Measurements from ENCODE around the gene RBBP9. TPM values are rescaled to one million over a fixed set of nuclear protein-coding genes. Genes with fewer than 3 reads are reported as not detected.
"Not testable (repeated sequence)": the region's sequence is repeated elsewhere in the genome, so short reads cannot be mapped to it uniquely, and the experiment has no call there.

The RBBP9 gene
- total and polyA plus RNA-seq, 4 experiments from 2014 or later, result 8.4 to 9.2 (median 9.0) TPM

GRCh38 chr20:18522066-18522465 lies 25.0 kb upstream of the RBBP9 start:
- intact Hi-C loops (cut with micrococcal nuclease); H3K9me3 ChIP-seq (ENCODE audit: control insufficient read depth in 1 of 2, low read length in 2 of 2); H3K27ac ChIP-seq (ENCODE audit: low read depth, low read length); H3K4me3 ChIP-seq (ENCODE audit: low read length in 2 of 2); H3K27me3 Mint-ChIP-seq; DNase-seq; H3K4me1 ChIP-seq (ENCODE audit: insufficient read depth, low read length); H3K4me3 Mint-ChIP-seq; H3K4me1 Mint-ChIP-seq; H3K27me3 ChIP-seq (ENCODE audit: insufficient read depth, low read length); CTCF ChIA-PET (ENCODE audit: partially characterized antibody); POLR2A ChIA-PET (ENCODE audit: partially characterized antibody); H3K9me3 Mint-ChIP-seq; H3K27ac Mint-ChIP-seq: not testable (repeated sequence)
- peaks cover 25 to 26% of the 10 kb centered on the region in 2 donors for H3K36me3 Mint-ChIP-seq
- peaks cover 23% of the 10 kb centered on the region for H3K36me3 ChIP-seq (ENCODE audit: insufficient read depth, low read length)

GRCh38 chr20:18515973-18516372 lies 18.9 kb upstream of the RBBP9 start:
- Histone ChIP-seq H3K27me3 (ENCODE audit: insufficient read depth, low read length) (no peaks in the 10 kb centered on the region), H3K36me3 (ENCODE audit: insufficient read depth, low read length) (peaks cover 20% of the 10 kb centered on the region), H3K27ac (ENCODE audit: low read depth, low read length) (no peak overlapping the region), H3K9me3 (ENCODE audit: control insufficient read depth in 1 of 2, low read length in 2 of 2) (no peaks in the 10 kb centered on the region), H3K4me3 (ENCODE audit: low read length in 2 of 2) (no peak overlapping the region), H3K4me1 (ENCODE audit: insufficient read depth, low read length) (peaks cover 7% of the 10 kb centered on the region)
- peaks cover 22 to 40% of the 10 kb centered on the region in 2 donors for H3K36me3 Mint-ChIP-seq
- peaks cover 8 to 20% (median 15%) of the 10 kb centered on the region in 4 donors for H3K4me1 Mint-ChIP-seq
- H3K27ac Mint-ChIP-seq, result peak overlapping the region in 1 of 7 donors; percentile 50
- no peaks in the 10 kb centered on the region for H3K27me3 Mint-ChIP-seq
- no peak for DNase-seq
- no peak overlapping the region for H3K4me3 Mint-ChIP-seq
- ChIA-PET CTCF (ENCODE audit: partially characterized antibody) (no interaction called here), POLR2A (ENCODE audit: partially characterized antibody) (no interaction called here)
- intact Hi-C loops (cut with micrococcal nuclease), result no loop called here
- no peaks in the 10 kb centered on the region for H3K9me3 Mint-ChIP-seq

DNA sequence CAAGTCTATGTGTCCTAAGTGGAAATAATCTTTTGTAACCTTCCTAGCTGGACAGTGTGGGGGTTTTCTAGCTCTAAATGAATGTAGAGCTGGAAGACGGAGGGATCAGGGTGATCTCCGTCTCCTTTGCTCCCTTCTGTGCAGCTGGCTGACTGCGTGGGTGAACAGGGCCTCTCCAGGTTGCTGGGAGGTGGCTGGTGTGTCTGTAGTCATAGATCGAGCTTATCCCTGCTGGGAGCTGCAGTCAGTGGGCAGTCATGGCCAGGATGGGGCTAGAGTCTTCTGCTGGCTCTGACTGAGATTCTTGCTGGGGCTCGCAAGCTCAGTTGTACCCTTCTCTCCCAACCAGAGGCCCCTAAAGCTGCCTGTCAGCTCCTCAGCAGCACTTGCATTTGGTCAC lies 17.1 kb upstream of the RBBP9 start:
- Histone ChIP-seq H3K36me3 (ENCODE audit: insufficient read depth, low read length) (peaks cover 29% of the 10 kb centered on the region), H3K4me1 (ENCODE audit: insufficient read depth, low read length) (peaks cover 11% of the 10 kb centered on the region), H3K9me3 (ENCODE audit: control insufficient read depth in 1 of 2, low read length in 2 of 2) (no peaks in the 10 kb centered on the region), H3K27ac (ENCODE audit: low read depth, low read length) (no peak overlapping the region), H3K27me3 (ENCODE audit: insufficient read depth, low read length) (no peaks in the 10 kb centered on the region), H3K4me3 (ENCODE audit: low read length in 2 of 2) (no peak overlapping the region)
- CTCF ChIA-PET (ENCODE audit: partially characterized antibody), result no interaction called here
- Mint-ChIP-seq H3K4me1 (peaks cover 17 to 34% (median 25%) of the 10 kb centered on the region in 4 donors), H3K9me3 (no peaks in the 10 kb centered on the region), H3K4me3 (no peak overlapping the region), H3K27ac (peak overlapping the region in 1 of 7 donors; percentile 60), H3K36me3 (peaks cover 32 to 55% of the 10 kb centered on the region in 2 donors), H3K27me3 (no peaks in the 10 kb centered on the region)
- intact Hi-C loops (cut with micrococcal nuclease), result no loop called here
- no peak for DNase-seq
- POLR2A ChIA-PET (ENCODE audit: partially characterized antibody), result interaction anchor here (1.9 kb wide), 1 partner anchor 18 kb away, joined by 7 read pairs; the partner anchor contains the start of gene RBBP9

DNA sequence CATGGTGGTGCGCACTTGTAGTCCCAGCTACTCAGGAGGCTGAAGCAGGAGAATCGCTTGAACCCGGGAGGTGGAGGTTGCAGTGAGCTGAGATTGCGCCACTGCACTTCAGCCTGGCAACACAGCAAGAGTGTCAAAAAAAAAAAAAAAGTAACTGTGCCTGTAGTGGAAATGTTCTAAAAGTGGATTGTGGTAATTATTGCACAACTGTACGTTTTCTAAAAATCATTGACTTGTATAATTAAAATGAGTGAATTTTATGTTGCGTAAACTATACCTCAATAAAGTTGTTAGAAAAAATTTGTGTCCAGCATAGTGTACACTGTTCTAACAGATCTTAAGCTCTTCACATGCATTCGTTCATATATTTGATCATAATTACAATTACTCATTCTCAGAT lies 16.2 kb upstream of the RBBP9 start:
- DNase-seq, result no peak
- Histone ChIP-seq H3K9me3 (ENCODE audit: control insufficient read depth in 1 of 2, low read length in 2 of 2) (no peaks in the 10 kb centered on the region), H3K36me3 (ENCODE audit: insufficient read depth, low read length) (peaks cover 29% of the 10 kb centered on the region), H3K27me3 (ENCODE audit: insufficient read depth, low read length) (no peaks in the 10 kb centered on the region), H3K4me1 (ENCODE audit: insufficient read depth, low read length) (peaks cover 20% of the 10 kb centered on the region), H3K4me3 (ENCODE audit: low read length in 2 of 2) (no peak overlapping the region), H3K27ac (ENCODE audit: low read depth, low read length) (no peak overlapping the region)
- peak overlapping the region in 2 of 7 donors; percentile 5 to 69 for H3K27ac Mint-ChIP-seq
- H3K9me3 Mint-ChIP-seq, result no peaks in the 10 kb centered on the region
- ChIA-PET POLR2A (ENCODE audit: partially characterized antibody) (interaction anchor here (0.7 kb wide), 1 partner anchor 35 kb away, joined by 3 read pairs; no protein-coding TSS in a partner anchor), CTCF (ENCODE audit: partially characterized antibody) (no interaction called here)
- H3K36me3 Mint-ChIP-seq, result peaks cover 32 to 61% of the 10 kb centered on the region in 2 donors
- no peak overlapping the region for H3K4me3 Mint-ChIP-seq
- H3K4me1 Mint-ChIP-seq, result peaks cover 22 to 44% (median 33%) of the 10 kb centered on the region in 4 donors
- intact Hi-C loops (cut with micrococcal nuclease), result no loop called here
- H3K27me3 Mint-ChIP-seq, result no peaks in the 10 kb centered on the region

- Mint-ChIP-seq H3K36me3 (peaks cover 32 to 73% of the 10 kb centered on the region in 2 donors), H3K9me3 (peaks cover 0 to 2% (median 0%) of the 10 kb centered on the region in 8 donors), H3K27ac (peak overlapping the region in 2 of 7 donors; percentile 57 to 70), H3K27me3 (no peaks in the 10 kb centered on the region), H3K4me3 (no peak overlapping the region), H3K4me1 (peaks cover 32 to 58% (median 46%) of the 10 kb centered on the region in 4 donors)
- H3K4me1 ChIP-seq (ENCODE audit: insufficient read depth, low read length), result peaks cover 27% of the 10 kb centered on the region
- no peak for DNase-seq
- no peaks in the 10 kb centered on the region for H3K27me3 ChIP-seq (ENCODE audit: insufficient read depth, low read length)
- intact Hi-C loops (cut with micrococcal nuclease), result no loop called here
- POLR2A ChIA-PET (ENCODE audit: partially characterized antibody), result no interaction called here
- H3K27ac ChIP-seq (ENCODE audit: low read depth, low read length), result no peak overlapping the region
- H3K36me3 ChIP-seq (ENCODE audit: insufficient read depth, low read length), result peaks cover 25% of the 10 kb centered on the region
- no peaks in the 10 kb centered on the region for H3K9me3 ChIP-seq (ENCODE audit: control insufficient read depth in 1 of 2, low read length in 2 of 2)
- CTCF ChIA-PET (ENCODE audit: partially characterized antibody), result no interaction called here
- H3K4me3 ChIP-seq (ENCODE audit: low read length in 2 of 2), result no peak overlapping the region
These were observed 14.5 kb upstream of the RBBP9 start for GRCh38 chr20:18511571-18511970.

DNA sequence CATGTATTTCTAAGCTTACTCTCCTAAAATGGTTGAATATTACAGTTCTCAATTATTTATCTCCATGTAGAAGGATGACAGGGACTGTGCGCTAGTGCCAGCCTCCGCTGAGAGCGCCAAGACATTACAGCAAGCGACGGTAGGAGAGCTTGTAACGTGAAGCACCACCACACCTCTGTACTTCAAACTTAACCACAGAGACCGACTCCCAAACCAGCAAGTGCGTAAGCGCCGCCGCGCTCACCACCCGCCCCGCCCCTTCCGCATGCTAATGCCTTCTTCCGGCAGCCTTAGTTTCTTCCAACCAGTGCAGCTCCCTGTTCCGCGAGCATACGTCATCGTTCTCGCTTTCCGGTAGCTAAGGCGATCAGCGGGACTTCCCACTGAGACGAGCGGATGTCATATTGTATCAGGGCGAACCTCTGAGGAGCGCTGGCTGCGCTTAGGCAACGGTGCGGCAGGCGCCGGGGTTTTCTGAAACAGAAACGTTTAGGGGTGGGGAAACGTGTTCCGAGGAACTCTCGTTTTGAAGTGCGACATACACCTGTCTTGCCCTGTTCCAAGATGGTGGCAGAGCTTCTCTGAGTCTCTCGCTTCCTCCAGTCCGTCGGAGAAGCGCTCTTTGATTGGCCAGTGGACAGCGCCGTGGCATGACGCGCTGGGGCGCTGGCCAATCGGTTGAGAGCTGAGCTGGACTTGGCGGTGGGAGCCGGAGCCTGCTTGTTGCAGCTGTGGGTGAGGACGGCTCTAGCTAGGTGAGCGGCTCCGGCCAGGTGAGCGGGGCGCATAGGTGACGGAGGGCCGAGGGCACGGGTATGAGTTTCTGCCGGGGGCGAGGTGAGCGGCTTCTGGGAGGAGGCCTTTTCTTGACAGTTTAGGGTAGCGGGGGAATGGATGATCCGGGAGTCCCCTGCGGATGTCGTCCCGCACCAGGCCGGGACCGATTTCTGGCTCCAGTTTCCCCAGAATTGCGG lies 10.5 kb upstream of the RBBP9 start, which contains the start of gene SEC23B:
Gene SEC23B, plus strand, starts transcription at position 723 of the 974 bp plus-strand sequence. CDS start 2,896 bp downstream, outside the sequence.
- H3K27ac Mint-ChIP-seq, result peak within 1 kb of the TSS; percentile 95 to 100 (median 100)
- H3K36me3 ChIP-seq (ENCODE audit: insufficient read depth, low read length), result peaks cover 19% of the 10 kb centered on the region
- DNase-seq, result peak; percentile 99 to 100 (median 99)
- H3K27me3 Mint-ChIP-seq, result no peaks in the 10 kb centered on the region
- intact Hi-C loops (cut with micrococcal nuclease), result loop anchor here (1.0 to 2.0 kb wide), 9 partner anchors 10 to 825 kb away; partner anchors contain the start of genes DZANK1, KAT14, PET117 and POLR3F
- no peaks in the 10 kb centered on the region for H3K9me3 ChIP-seq (ENCODE audit: control insufficient read depth in 1 of 2, low read length in 2 of 2)
- peaks cover 22% of the 10 kb centered on the region for H3K4me1 ChIP-seq (ENCODE audit: insufficient read depth, low read length)
- H3K9me3 Mint-ChIP-seq, result peaks cover 0 to 2% (median 0%) of the 10 kb centered on the region in 8 donors
- H3K27me3 ChIP-seq (ENCODE audit: insufficient read depth, low read length), result no peaks in the 10 kb centered on the region
- ChIA-PET POLR2A (ENCODE audit: partially characterized antibody) (interaction anchor here (0.8 to 5.6 kb wide), 19 partner anchors 10 to 1545 kb away, joined by 3 to 153 read pairs (median 7); partner anchors contain the start of genes CFAP61, CRNKL1, DTD1 and DZANK1), CTCF (ENCODE audit: partially characterized antibody) (interaction anchor here (0.7 to 3.3 kb wide), 7 partner anchors 11 to 286 kb away, joined by 3 to 27 read pairs (median 5); partner anchors contain the start of genes DZANK1, POLR3F, RBBP9 and ZNF133)
- H3K4me3 Mint-ChIP-seq, result peak within 1 kb of the TSS; percentile 99 to 100 (median 100)
- H3K27ac ChIP-seq (ENCODE audit: low read depth, low read length), result peak within 1 kb of the TSS; percentile 87
- H3K36me3 Mint-ChIP-seq, result peaks cover 20 to 43% of the 10 kb centered on the region in 2 donors
- H3K4me1 Mint-ChIP-seq, result peaks cover 24 to 48% (median 39%) of the 10 kb centered on the region in 4 donors
- peak within 1 kb of the TSS; percentile 78 to 82 for H3K4me3 ChIP-seq (ENCODE audit: low read length in 2 of 2)
